ENCODE data around the gene CPXM2.

DNA sequence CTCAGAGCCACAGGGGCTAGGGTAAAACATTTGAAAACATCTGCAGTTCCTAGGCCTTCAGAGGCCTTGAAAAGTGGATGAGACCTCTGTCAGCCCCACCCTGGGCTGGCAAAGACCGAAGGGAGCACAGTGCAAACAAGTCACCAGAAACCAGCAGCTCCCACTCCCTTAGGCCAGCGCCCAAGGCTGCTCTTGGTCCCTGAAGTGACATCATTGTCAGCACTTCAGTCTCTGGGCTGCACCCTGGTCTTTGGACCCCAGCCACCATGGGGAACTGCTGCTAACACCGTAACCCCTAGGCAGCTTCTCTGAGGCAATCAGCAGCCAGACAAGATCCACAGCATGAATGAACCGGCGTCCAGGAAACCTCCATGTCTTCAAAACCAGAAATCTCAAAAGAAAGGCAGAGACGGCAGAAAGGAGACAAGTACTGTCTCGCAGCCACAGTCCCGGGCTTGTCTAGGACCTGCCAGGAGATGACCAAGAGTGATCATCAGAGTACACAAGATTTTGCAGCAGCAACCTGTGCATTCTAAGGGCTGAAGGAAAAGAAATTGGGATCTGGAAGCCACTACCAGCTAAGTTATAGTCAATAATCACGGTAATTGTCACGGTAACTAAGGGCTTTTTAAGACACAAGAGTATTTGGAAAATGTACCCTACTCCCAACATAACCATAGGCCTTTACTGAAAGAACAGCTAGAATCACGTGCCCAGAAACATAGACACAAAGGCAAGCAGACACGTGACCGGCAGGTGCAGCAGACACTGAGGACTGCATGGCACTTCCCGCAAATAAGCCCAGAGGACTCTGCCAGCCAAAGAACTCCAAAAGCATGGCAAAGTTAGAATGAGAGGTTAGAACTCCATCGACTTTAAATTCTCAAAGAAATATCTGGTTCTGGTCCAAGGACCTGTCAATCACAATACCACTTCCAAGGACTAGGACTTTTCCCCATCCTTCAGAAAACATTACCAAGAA, 23.3 kb downstream of the CPXM2 start:
- TF ChIP-seq, protein P1, sequence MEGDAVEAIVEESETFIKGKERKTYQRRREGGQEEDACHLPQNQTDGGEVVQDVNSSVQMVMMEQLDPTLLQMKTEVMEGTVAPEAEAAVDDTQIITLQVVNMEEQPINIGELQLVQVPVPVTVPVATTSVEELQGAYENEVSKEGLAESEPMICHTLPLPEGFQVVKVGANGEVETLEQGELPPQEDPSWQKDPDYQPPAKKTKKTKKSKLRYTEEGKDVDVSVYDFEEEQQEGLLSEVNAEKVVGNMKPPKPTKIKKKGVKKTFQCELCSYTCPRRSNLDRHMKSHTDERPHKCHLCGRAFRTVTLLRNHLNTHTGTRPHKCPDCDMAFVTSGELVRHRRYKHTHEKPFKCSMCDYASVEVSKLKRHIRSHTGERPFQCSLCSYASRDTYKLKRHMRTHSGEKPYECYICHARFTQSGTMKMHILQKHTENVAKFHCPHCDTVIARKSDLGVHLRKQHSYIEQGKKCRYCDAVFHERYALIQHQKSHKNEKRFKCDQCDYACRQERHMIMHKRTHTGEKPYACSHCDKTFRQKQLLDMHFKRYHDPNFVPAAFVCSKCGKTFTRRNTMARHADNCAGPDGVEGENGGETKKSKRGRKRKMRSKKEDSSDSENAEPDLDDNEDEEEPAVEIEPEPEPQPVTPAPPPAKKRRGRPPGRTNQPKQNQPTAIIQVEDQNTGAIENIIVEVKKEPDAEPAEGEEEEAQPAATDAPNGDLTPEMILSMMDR (conservative IDR thresholded peaks at IDR 0.05 in 1 of 2, IDR thresholded peaks at IDR 0.05 in 1 of 2; ENCODE audit: low read depth in 1 of 2, low read length in 2 of 2): no peak
- TF ChIP-seq EZH2 (IDR thresholded peaks at IDR 0.05; ENCODE audit: low read length, missing control alignments): no peak
